ENCODE measurements around the gene GMFB. TPM values are rescaled to one million over a fixed set of nuclear protein-coding genes. Genes with fewer than 3 reads are reported as not detected.

GMFB gene
- total and polyA plus RNA-seq, 9 of the 15 experiments (the other 6 are each of a cell fraction or from before 2014, with no cell fraction given): 14.0 to 31.7 (median 20.5) TPM

- POLR2A ChIA-PET: interaction anchor here (0.6 kb wide), 1 partner anchor 232 kb away, joined by 3 read pairs; no protein-coding TSS in a partner anchor
- FAIRE-seq (no peak), ATAC-seq (no peak), DNase-seq (ENCODE audit: extremely low read depth in 1 of 4, low spot score in 3 of 4) (no peak)
- Histone ChIP-seq H3K4me1 (replicated peaks in 1 of 2; ENCODE audit: control insufficient read depth in 2 of 2, insufficient read depth in 2 of 2, low read length in 2 of 2) (no peaks in the 10 kb centered on the region), H4K20me1 (replicated peaks; ENCODE audit: control insufficient read depth, insufficient read depth, low read length) (no peaks in the 10 kb centered on the region), H2AFZ (ENCODE audit: low read depth, low read length) (no peak overlapping the region), H3K9me3 (replicated peaks; ENCODE audit: control insufficient read depth, insufficient read depth, low read depth, low read length) (no peaks in the 10 kb centered on the region), H3K4me2 (ENCODE audit: insufficient read depth, low read length) (no peak overlapping the region), H3K9me1 (ENCODE audit: control insufficient read depth, insufficient read depth, low read length) (no peaks in the 10 kb centered on the region), H3K79me2 (ENCODE audit: control insufficient read depth, insufficient read depth, low read length) (no peaks in the 10 kb centered on the region), H3K36me3 (ENCODE audit: control insufficient read depth, insufficient read depth, low read length) (no peaks in the 10 kb centered on the region), H3K9ac (ENCODE audit: insufficient read depth in 1 of 2, low read depth in 2 of 2, low read length in 2 of 2) (no peak overlapping the region), H3K27ac (ENCODE audit: extremely low read depth, low read depth, low read length) (no peak overlapping the region), H3K27me3 (ENCODE audit: control insufficient read depth in 2 of 2, insufficient read depth in 2 of 2, low read length in 2 of 2) (no peaks in the 10 kb centered on the region), H3K4me3 (no peak overlapping the region)
- 16% methylated on average over 1 of the region's 1 CpG for WGBS (ENCODE audit: insufficient coverage, low coverage, missing lambda C conversion rate)
- CTCF ChIA-PET (ENCODE audit: low intra/inter-chr PET ratio): no interaction called here
- TF ChIP-seq ZNF224 (CRISPR knock-in tag; IDR thresholded peaks at IDR 0.05) (no peak), RUNX1 (IDR thresholded peaks at IDR 0.05; ENCODE audit: low read depth) (no peak), SREBF1 (IDR thresholded peaks at IDR 0.05; ENCODE audit: borderline replicate concordance, low read depth, low read length) (no peak), EP300 (IDR thresholded peaks at IDR 0.05; ENCODE audit: low read length) (no peak), ZNF592 (IDR thresholded peaks at IDR 0.05) (no peak), SMARCC2 (IDR thresholded peaks at IDR 0.05; ENCODE audit: low read depth) (no peak), FOSL1 (tag; conservative IDR thresholded peaks at IDR 0.05) (no peak), HINFP (tag; conservative IDR thresholded peaks at IDR 0.05; ENCODE audit: low read depth) (no peak)
- no TSS peak for BruUV-seq (replicated peaks)
- intact Hi-C loops (cut with micrococcal nuclease): no loop called here
- in situ Hi-C loops (cut with MboI): no loop called here
Measured at GRCh38 chr14:54529811-54530210, 41.0 kb upstream of the GMFB start.
